Hepatocyte (in vitro differentiated cells): ENCODE results near the gene AKAP6.

ENCODE experiments used
- EZH2 ChIP-seq: fragments of 200-600 bp; sonication (generic); IDR thresholded peaks from 2 replicates; pipeline ENCODE4 v1.6.1; 2016; ENCODE audit warnings: antibody characterized with exemption, mild to moderate bottlenecking, borderline replicate concordance
- EZH2phosphoT487 ChIP-seq: fragments of 200-600 bp; sonication (generic); IDR thresholded peaks from one replicate; pipeline ENCODE4 v1.6.1; 2018; ENCODE audit warnings: antibody characterized with exemption, mild to moderate bottlenecking, low read depth, moderate library complexity; ENCODE audit not compliant: unreplicated experiment, severe bottlenecking
- TF ChIP-seq, protein P1 (sequence below): fragments of 200-600 bp; sonication (generic); IDR thresholded peaks from 2 replicates; pipeline ENCODE4 v1.5.1; 2016; ENCODE audit warnings: antibody characterized with exemption, mild to moderate bottlenecking; ENCODE audit not compliant: poor library complexity

DNA sequence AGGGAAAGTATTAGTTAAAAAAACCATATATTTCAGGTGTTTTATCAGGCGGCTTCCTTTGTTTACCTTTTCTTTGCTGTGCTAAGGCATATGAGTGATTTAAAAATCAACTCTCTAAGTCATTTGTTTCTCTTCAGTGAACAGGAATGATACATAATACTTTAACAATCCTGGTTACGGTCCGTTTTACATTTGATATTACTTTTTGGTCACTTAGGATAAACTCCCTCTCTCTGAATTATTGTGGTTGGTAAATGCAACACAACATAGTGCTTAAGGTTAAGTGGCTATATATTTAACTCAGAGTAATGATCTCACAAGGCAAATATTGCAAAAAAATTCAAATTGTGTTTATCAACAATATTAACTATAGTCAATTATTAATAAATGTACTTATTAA lies 32.7 kb upstream of the AKAP6 start:
- TF ChIP-seq, protein P1, sequence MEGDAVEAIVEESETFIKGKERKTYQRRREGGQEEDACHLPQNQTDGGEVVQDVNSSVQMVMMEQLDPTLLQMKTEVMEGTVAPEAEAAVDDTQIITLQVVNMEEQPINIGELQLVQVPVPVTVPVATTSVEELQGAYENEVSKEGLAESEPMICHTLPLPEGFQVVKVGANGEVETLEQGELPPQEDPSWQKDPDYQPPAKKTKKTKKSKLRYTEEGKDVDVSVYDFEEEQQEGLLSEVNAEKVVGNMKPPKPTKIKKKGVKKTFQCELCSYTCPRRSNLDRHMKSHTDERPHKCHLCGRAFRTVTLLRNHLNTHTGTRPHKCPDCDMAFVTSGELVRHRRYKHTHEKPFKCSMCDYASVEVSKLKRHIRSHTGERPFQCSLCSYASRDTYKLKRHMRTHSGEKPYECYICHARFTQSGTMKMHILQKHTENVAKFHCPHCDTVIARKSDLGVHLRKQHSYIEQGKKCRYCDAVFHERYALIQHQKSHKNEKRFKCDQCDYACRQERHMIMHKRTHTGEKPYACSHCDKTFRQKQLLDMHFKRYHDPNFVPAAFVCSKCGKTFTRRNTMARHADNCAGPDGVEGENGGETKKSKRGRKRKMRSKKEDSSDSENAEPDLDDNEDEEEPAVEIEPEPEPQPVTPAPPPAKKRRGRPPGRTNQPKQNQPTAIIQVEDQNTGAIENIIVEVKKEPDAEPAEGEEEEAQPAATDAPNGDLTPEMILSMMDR = no peak
- TF ChIP-seq EZH2phosphoT487 = no peak
- no peak for TF ChIP-seq EZH2
